ENCODE results near the gene FBLN2.
"Not testable (repeated sequence)": the region's sequence is repeated elsewhere in the genome, so short reads cannot be mapped to it uniquely, and the experiment has no call there.

Gene FBLN2

DNA sequence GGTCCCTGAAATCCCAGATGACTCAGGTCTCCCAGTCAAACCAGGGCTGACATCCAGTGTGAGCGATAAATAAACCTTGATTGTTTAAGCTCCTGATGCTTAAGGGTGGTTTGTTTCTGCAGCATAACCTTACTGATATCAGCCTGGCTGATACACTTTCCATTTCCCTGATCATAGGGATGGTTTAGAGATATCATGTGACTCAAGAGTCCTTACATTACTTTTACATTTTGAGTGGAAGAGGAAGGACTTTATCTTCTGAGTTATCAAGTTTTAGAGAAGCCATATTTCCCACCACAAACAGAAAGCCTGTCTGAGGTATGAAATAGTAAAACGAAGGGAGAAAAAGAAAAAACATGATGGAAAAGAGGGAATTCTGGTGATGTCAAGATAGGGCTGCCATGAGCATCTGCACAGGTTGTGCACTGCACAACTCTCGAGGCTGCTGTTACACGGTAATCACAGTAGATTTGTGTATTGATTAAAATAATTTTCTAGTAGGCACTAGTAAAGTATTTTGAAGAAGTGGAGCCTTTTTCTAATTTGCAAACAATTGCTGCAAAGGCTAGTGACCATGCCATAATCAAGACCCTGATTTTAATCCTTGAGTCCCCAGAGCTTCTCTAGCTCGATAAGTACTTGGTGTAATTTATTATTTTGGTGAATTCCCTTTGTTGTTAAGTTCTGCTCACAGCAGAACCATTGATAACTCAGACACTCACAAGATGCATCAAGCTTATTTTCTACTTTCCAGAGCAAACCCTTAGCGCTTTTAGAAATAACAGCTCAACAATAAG lies 34.1 kb upstream of the FBLN2 start:
- DNase-seq: no peak

DNA sequence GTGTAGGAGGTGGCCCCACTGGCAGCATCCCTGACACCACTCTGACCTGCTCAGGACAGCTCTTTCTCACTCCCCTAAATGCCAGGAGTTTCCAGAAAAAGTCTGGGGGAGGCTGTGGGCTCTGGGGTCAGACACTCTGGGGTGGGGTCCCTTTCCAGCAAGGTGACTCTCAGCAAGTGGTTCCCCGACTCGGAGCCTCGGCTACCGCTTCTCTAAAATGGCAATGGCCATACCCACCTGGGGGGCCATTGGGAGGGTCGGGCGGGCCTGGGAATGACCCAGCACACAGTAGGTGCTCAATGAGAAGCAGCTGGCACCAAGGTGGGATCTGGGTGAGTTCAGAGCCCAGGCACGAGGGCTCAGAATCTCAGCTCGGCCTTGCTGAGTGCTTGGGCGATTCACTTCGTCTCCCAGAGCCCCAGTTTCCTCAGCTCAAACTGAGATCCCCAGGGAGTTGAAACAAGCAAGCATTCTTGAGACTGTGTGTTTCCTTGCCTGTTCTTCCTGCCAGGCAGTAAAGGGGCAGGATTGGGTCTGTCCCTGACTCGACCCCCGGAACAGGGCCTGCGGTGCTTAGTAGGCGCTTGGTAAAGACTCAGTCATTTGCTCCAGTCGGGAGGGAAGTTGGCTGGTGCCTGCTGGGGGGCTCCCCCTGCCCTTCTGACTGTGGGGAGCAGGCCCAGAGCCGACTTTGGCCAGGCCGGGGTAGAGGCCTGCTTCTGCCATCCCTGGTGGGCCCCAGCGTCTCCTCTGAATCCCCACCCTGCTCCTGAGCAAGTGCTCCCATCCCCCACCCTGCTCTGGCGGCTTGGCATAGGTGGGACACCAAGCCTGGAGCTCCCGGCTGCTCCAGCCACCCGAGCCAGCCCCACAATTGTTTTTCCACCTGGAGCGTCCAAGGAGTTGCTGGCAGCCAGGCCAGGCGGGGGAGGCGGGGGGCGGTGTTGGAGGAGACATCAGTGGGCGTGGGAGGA lies 32.9 kb upstream of the FBLN2 start:
- no peak for DNase-seq

DNA sequence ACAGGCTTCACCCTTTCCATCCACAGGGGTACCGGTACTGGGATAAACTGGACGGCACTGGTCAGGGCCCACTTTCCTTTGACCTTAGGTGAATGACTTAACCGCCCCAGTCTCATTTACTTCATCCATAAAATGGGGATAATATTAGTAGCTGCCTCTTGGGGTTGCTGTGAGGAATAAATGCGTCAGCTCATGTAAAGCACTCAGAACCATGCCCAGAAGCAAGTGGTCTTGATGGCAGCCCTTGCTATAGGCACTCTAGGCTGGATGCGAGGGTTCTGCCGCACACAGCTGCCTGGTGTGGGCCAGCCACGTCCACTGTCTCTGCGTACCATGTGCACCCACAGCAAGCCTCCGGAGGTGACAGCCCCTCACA lies 32.2 kb upstream of the FBLN2 start:
- no peak for DNase-seq

DNA sequence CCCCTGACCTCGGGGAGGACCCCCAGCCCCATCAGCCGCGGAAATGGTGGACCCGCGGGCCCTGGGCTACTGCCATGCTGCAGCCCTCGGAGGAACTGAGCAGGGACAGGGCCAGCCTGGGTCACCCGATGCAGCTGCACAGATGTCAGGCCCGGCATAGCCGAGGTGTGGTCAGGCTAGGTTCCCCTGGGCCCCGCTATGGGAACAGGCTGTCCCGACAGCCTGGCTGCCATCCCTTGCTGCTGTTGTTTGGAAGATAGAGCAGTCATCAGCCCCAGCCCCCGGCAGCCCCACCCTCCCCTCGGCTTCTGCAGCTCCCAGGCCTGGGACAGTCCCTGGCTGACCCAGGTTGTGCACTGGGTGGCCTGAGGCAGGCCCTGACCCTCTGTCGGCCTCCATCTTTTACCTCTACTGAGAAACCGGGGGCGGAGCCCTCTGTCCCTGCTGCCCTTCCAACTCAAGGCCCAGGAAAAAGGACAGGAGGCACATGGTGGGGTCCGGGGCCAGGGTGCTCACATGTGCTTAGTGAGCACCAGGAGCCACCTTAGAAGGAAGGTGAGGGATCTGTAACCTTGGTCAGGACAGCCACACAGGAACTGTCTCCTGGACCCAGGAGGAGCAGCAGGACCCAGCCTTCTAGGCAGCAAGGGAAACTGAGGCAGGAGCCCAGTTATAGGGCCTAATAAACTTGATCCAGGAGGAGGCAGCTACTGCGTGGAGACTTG lies 31.5 kb upstream of the FBLN2 start:
- DNase-seq: no peak

DNA sequence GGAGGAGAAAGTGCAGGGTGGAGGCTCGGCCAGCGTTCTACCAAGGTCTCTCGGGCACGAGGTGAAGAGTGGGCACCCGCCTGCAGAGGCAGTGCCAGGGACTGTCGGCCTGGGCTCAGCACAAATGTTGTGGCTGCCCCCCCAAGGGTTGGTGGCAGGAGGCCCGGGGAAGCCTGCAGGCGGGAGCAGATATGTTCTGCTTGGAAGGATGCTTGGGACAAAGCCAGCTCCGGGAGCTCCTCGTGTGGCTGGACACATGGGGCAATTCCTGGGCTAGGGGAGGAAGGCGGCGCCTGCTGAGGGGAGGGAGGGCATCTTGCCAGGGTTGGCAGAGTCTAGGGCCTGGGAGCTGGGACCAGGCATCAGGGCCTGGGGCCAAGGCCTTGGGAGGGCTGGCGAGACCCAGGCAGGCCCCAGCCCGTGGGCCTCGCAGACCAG lies 30.4 kb upstream of the FBLN2 start:
- no peak for DNase-seq

DNA sequence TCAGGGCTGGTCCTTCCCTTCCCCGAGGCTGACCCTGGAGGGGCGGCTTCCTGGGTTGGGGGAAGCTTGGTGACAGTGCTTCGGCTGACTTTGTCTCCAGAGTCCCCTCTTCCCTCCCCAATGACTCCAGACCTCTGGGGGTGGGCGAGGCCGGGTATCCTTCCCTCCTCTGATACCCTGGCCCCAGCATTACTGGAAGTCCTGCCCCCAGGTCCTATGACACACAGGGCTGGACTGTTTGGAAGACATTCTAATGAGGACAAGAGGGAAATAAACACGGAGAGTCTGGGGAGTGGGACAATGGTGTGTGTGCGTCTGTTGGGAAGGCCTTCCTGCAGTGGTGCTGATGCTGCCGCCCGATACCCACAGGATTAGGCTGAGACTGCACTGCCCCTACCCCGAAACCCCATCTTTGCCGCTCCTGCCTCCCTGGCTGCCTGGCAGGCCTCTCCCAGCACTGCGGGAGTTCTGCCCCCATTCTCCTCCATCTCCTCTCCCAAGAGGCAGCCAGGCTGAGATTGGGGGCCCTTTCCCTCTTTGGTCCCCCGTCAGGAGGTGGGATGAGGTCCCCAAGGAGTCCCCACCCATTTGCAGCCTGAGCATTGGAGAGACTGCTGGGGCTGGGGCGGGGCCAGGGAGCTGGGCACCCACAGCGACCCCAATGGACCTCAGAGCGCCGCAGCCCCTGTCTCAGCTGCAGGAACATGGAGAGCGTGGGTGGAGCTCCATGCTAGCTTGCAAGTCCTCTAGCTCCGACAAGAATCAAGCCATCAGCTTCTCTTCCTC lies 29.7 kb upstream of the FBLN2 start:
- DNase-seq: no peak

DNA sequence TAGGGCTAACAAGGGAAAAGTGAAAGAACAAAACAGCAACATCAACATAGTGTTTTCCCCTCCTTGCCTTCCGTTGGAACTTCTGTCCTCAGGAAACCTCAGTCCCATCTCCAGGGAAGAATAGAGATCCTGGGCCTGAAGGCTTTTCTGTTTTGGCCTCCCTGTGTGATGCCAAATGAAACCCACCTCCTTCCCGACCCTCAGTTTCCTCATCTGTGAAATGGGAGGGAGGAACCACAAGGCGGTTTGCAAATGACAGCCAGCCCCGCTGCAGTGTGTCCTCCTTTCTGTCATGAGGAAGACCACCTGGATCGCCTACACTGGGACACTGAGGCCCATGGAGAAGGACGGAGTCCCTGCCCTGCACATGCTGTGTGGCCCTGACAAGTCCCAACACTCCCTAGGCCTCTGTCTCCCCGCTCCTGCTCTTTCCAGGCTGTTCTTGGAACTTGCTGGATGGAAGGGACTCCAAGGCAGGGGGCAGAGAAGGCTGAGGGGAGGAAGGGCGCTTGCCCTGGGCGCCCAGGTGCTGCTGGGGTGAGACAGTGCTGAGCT lies 28.5 kb upstream of the FBLN2 start:
- DNase-seq: no peak

DNA sequence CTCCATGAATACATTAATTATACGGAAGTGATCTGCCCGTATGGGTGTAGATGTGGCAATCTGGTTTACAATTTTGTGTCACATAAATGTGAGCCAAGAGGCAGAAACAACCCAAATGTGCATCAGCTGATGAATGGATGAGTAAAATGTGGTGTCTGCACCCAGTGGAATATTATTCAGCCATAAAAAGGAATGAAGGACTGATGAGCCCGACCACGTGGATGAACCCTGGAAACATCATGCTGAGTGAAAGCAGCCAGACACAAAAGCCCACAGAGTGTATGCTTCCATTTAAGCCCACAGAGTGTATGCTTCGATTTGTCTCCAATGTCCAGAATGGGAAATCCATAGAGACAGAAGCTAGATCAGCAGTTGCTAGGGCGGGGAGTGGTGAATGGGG lies 27.6 kb upstream of the FBLN2 start:
- DNase-seq: no peak

DNA sequence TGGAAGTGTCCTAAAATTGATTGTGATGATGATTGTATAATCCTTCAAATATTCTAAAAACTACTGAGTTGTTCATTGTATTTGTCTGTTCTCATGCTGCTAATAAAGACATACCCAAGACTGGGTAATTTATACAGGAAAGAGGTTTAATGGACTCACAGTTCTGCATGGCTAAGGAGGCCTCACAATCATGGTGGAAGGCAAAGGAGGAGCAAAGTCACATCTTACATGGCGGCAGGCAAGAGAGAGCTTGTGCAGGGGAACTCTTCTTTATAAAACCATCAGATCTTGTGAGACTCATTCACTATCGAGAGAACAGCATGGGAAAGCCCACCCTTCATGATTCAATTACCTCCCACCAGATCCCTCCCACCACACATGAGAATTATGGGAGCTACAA lies 27.2 kb upstream of the FBLN2 start:
- not testable (repeated sequence) for DNase-seq

DNA sequence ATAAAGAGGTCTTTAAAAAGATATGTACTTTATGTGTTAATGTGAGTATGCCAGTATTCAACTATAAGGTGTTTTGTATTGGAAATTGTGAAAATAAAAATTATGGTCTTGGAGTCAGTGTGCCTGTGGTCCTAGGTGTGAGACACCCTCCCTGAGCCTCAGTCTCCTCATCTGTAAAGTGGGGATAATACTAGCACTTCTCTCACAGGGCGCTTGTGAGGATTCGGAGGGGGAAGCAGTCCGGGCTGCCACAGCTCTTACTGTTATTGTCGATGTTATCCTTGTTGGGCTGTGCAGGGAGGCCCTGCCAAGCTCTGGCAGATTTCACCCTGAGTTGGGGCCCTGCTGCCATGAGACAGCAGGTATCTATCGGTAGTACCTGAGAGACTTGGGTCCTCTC lies 26.7 kb upstream of the FBLN2 start:
- no peak for DNase-seq

DNA sequence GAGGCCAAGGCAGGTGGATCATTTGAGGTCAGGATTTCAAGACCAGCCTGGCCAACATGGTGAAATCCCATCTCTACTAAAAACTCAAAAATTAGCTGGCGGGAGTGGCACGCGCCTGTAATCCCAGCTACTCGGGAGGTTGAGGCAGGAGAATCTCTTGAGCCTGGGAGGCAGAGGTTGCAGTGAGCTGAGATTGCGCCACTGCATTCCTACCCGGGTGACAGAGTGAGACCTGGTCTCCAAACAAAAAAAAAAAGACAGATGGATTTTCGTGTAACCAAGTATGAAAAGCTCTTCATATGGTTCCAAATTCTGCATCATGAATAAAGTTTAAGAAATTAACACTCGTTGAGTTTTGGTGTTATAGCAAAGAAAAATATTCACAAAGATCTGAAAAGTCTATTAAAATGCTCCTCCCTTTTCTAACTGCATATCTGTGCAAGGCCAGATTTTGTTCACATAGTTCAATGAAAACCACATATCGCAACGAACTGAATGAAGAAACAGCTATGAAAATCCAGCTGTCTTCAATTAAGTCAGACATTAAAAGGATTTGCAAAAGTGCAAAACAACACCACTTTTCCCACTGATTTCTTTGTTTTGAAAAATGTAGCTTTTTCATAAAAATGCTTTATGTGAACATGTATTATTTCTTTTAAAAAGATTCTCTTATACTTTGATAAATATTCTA lies 23.8 kb upstream of the FBLN2 start:
- no peak for DNase-seq

DNA sequence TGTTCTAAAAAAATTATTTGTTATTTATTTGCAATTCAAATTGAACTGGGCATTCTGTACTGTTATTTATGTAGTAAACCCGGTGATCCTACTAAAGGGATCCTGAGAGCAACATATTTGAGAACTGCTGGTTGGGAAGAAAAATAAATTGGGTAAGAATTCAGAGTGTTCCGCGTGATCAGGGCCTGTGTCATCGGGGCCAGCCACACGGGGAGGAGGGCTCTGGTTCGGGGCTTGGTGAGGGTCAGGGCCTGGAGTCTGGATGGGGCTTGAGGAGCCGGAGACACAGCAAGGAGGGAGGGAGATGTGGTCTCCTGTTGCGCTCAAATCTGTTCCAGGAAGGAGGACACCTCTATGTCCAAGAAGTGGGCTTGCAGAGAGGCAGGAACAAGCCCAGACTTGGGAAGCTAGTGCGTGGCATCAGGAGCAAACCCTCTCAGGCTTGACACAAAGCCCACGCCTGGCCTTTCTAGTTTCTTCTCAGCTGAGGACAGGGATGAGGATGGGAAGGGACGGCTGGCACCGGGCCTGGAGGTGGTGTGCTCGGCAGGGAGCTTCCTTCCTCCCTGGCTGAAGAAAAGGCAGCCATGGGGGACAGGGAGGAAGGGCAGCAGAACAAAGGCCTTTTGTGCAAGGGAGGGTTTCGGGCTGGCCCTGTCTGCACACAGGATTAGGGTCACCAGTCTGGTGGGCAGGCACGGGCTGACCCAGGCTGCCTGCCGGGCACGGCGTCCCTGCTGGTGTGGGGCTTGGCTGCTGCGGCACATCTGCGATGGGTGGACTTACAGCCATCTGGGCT lies 22.9 kb upstream of the FBLN2 start:
- no peak for DNase-seq

DNA sequence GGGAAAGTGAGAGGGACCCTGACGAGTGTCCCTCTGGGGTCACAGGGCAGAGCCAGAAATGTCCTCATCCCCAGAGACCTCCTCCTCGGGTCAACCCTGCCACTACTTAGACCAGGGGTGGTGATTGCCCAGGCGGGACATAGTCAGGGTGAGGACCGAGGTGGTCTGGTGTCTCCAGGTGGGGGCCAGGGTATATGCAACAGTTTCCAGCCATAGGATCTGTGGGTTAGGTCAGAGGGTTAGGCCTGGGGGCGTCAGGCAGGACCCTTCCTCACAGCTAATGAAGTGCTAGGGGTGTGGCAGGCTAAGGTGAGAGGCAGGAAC lies 22.3 kb upstream of the FBLN2 start:
- DNase-seq: no peak

DNA sequence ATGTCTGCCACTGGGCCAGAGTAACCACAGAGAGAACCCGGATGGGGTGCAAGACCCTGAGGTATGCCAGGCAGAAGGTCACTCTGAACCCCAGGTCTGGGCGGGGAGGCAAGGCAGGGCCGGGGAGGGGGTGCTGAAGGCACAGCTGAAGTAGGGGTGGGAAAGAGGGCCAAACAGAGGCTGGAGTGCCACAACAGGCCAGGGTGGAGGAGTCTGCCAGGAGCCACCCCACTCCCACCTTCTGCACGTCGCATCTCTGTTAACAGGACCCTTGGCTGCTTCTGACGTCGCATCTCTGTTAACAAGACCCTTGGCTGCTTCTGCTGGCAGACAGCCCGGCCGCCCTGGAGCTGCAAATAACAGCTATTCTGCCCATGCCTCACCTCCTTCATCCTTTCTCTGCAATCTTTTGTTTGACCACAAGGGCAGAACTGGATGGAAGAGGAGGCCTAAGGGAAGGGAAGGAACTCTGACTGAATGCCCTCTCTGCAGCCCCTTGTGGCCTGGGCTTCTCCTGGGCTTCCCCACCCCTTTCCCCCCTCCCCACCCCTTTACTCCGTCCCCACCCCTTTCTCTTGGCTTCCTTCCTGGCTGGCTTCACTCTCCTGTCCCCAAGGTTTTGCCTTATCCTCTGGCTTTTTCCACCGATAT lies 20.6 kb upstream of the FBLN2 start:
- DNase-seq: no peak

DNA sequence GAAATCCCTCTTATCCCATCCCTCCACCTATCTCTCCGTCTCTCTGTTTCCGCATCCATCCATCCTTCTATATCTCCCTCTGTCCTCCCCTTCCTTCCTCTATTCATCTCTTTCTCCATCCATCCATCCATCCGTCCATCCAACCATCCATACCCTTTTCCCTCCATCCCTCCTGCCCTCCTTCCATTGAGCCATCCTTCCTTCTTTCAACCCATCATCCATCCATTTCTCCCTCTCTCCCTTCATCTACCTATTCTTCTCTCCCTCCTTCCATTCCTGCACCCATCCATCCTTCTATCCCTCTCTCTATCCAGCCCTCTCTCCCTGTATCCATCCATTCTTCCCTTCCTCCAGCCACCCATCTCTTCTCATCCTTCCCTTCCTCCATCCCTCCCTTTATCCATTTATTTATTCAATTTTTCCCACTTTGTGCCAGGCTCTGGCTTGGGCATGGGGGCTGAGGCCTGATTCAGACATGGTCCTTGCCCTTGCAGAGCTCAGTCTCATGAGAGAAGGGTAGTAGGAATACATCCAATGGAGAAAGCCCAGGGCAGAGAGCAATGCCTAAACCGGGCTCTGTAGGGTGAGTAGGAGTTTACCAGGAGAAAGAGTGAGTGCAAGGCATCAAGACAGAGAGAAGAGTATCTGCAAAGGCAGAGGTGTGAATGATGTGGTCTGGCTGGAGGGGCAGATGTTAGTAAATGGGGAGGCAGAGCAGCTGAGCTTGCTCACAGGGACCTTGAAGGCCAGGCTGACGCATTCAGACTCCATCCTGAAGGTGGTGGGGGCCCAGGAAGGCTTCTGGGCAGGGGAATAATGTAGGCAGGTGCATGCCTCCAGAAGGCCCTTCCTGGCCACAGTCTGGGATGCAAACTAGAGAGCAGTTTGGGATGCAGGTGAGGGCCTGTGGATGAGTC lies 19.5 kb upstream of the FBLN2 start:
- DNase-seq: no peak

DNA sequence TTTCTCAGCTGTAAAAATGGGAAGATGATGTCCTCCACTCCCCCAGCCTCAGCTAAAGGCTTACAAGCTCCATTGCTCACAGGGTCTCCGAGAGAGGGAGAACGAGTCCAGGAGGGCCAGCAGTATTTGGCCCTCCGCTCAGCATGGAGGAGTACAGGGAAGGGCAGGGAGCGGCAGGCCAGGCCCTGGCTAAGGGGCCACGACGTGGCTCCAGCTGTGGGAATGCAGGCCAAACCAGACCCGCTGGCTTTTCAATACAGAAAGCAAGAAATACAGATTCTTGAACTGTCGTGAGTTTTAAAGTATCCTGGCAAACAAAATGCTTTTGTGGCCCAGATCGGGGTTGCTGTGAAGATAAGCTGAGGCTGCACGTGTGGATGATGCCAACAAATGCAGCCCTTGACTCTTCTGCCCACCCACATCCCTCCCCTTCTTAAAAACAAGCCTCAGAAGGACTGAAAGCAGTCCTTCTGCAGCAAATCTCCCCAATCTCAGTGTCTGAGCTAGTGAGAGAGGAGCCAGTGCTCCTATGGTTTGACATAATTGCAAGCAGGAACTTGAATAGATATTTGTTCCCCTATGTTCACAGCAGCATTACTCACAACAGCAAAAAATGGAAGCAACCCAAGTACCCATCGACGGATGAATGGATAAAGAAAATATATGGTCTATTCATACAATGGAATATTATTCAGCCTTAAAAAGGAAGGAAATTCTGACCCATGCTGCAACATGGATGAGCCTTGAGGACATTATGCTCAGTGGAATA lies 18.5 kb upstream of the FBLN2 start:
- DNase-seq: no peak

DNA sequence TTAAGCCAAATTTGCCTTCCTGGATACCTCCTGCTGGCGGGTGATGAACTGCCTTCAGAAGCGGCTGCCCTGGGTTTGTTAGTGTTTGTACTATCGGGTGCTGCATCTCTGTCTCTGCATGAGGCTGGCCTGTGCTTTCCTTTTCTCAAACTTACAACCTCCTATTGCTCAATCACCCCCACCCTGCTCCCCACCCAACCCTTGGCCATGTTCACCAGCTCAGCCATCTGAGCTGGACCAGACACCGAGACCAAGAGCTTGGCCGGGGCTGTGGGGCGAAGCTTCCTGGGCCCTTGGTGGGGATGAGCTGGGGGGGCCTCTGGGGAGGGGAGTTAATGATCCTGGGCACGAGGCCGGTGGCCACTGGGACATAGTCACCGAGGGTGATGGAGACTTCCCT lies 16.8 kb upstream of the FBLN2 start:
- DNase-seq: no peak

DNA sequence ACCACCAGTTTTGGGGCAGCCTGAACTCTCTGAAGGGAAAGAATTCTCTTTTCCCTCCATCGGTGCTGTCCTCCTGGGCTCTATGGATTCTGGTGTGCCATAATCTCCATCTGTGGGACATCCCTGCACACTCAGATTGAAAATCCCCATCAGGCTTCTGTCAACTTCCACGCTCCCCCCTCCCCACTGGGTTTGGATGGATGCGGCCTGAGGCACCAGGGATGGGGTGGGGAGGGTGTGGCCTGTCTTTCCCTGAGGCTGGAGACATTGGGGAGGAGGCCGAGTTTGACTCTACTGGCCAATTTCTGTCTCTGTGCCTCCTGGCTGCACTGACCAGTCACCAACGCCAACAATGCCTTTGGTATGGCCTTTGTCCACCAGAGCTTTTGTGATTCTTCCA lies 16.3 kb upstream of the FBLN2 start:
- no peak for DNase-seq

Measured in activated CD8-positive, alpha-beta memory T cell treated with anti-CD3 and anti-CD28 coated beads, Interleukin-2, amount 50 U/mL, for 48 hours (primary cell).